Uterus (tissue), 4 donors: ENCODE data around the gene ROBO2. TPM values are rescaled to one million over a fixed set of nuclear protein-coding genes. Genes with fewer than 3 reads are reported as not detected.

Experiments
- DNase-seq, 2 donors: peaks; one replicate each; pipeline ENCODE4 v3.0.0-alpha.2; 2019 to 2020
- H3K27ac ChIP-seq, 2 donors: fragments of 200-600 bp; sonication (generic); 1 replicate in 1 of 2; 2 replicates in 1 of 2; pipeline ENCODE4 v1.5.1; 2016 to 2018
- H3K27me3 ChIP-seq, 2 donors: fragments of 200-600 bp; sonication (generic); one replicate each; pipeline ENCODE4 v1.5.1; 2018 to 2019; ENCODE audit warnings: control low read depth in 1 of 2
- H3K36me3 ChIP-seq, 2 donors: fragments of 200-600 bp; sonication (generic); one replicate each; pipeline ENCODE4 v1.5.1; 2019; ENCODE audit warnings: control low read depth in 1 of 2
- H3K4me1 ChIP-seq, 2 donors: fragments of 200-600 bp; sonication (generic); one replicate each; pipeline ENCODE4 v1.5.1; 2018 to 2019; ENCODE audit warnings: control low read depth in 1 of 2
- H3K4me3 ChIP-seq, 2 donors: fragments of 200-600 bp; sonication (generic); 1 replicate in 1 of 2; 2 replicates in 1 of 2; pipeline ENCODE4 v1.5.1; 2018 to 2019; ENCODE audit warnings: mild to moderate bottlenecking in 1 of 2
- H3K9me3 ChIP-seq, 2 donors: fragments of 200-600 bp; sonication (generic); one replicate each; pipeline ENCODE4 v1.5.1; 2019; ENCODE audit warnings: control low read depth in 1 of 2
- POLR2A ChIP-seq, 2 donors: fragments of 450-650 bp; IDR thresholded peaks; one replicate each; pipeline ENCODE4 v1.6.1; 2016; ENCODE audit warnings: antibody characterized with exemption in 2 of 2, mild to moderate bottlenecking in 1 of 2, moderate library complexity in 1 of 2
- intact Hi-C: fragments of 100-400 bp; cut with DNase I; formaldehyde crosslinking; loops from one replicate; pipeline ENCODE4 v1.15.1; 2023; ENCODE audit warnings: low total_unique reads
- total RNA-seq, 4 donors: library from RNA; depleted of rRNA in 3 of 4; stranded (reverse); fragments of >200 nt in 3 of 4; gene quantifications; one replicate each; pipeline versions ENCODE4 v1.1.0 to v1.2.4, GENCODE V29; 2014 to 2023
- TF ChIP-seq, protein P1 (sequence below), 4 experiments: fragments of 200-600 bp in 2 of 4; fragments of 450-650 bp in 2 of 4; sonication (generic) in 2 of 4; IDR thresholded peaks; one replicate each; pipeline ENCODE4 v1.5.1; 2016 to 2019; ENCODE audit warnings: antibody characterized with exemption in 4 of 4, mild to moderate bottlenecking in 2 of 4, moderate library complexity in 1 of 4
- donor health status: DM: yes; HTN: yes; CAD: no.

ROBO2 gene
- total RNA-seq, 4 donors from 2014 or later: 0.26 to 51.3 (median 0.49) TPM; not detected in 1

DNA sequence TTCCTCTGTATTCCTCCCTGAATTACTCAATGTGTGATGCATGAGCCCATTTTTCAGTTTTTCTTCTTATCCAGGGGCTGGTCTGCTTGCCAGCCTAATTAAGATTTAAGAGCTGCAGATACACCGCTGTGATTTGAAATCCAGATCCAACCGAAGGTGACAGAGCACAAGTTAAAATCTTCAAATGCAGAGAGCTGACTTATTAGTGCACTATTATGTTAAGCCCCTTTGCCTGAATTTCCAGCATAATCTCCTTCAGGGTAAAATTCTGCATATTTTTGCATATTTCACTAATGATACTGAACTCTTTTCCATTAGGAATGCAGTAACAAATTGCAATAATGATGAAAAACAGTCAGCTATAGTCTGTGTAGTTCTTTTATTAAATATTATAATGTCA, 583.6 kb downstream of the ROBO2 start:
- H3K9me3 ChIP-seq: no peaks in the 10 kb centered on the region
- TF ChIP-seq, protein P1, sequence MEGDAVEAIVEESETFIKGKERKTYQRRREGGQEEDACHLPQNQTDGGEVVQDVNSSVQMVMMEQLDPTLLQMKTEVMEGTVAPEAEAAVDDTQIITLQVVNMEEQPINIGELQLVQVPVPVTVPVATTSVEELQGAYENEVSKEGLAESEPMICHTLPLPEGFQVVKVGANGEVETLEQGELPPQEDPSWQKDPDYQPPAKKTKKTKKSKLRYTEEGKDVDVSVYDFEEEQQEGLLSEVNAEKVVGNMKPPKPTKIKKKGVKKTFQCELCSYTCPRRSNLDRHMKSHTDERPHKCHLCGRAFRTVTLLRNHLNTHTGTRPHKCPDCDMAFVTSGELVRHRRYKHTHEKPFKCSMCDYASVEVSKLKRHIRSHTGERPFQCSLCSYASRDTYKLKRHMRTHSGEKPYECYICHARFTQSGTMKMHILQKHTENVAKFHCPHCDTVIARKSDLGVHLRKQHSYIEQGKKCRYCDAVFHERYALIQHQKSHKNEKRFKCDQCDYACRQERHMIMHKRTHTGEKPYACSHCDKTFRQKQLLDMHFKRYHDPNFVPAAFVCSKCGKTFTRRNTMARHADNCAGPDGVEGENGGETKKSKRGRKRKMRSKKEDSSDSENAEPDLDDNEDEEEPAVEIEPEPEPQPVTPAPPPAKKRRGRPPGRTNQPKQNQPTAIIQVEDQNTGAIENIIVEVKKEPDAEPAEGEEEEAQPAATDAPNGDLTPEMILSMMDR (IDR thresholded peaks at IDR 0.05): no peak
- no peak for TF ChIP-seq POLR2A (IDR thresholded peaks at IDR 0.05)
- intact Hi-C loops: no loop called here
- no peaks in the 10 kb centered on the region for H3K4me1 ChIP-seq
- no peaks in the 10 kb centered on the region for H3K36me3 ChIP-seq
- H3K4me3 ChIP-seq: no peak overlapping the region
- no peaks in the 10 kb centered on the region for H3K27me3 ChIP-seq
- no peak overlapping the region for H3K27ac ChIP-seq
- no peak for DNase-seq

GRCh38 chr3:77626157-77626556, 586.3 kb downstream of the ROBO2 start:
- H3K4me1 ChIP-seq: no peaks in the 10 kb centered on the region
- no peaks in the 10 kb centered on the region for H3K9me3 ChIP-seq
- DNase-seq: no peak
- no peak overlapping the region for H3K4me3 ChIP-seq
- H3K27me3 ChIP-seq: no peaks in the 10 kb centered on the region
- TF ChIP-seq, protein P1 (IDR thresholded peaks at IDR 0.05): no peak
- no peaks in the 10 kb centered on the region for H3K36me3 ChIP-seq
- intact Hi-C loops: no loop called here
- H3K27ac ChIP-seq: no peak overlapping the region

DNA sequence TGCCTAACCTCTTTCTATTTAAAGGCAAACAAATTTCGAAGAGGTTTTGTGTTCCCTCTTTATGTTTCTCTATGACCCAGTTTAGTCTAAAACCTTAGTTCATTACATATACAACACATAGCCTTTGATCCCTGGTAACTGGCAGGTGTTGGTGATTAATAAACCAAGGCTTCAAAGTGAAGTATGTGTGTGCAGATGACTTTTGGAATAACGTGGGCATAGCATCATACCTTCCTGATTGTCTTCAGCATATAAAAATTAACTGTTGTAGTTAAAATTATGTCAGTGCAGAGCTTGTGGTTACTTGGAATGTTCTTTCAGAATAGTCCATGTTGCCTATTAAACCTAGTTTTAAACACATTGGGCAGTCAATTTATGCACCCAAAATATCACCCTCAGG, 608.3 kb downstream of the ROBO2 start:
- DNase-seq: no peak
- Histone ChIP-seq H3K4me3 (no peak overlapping the region), H3K4me1 (no peaks in the 10 kb centered on the region), H3K36me3 (no peaks in the 10 kb centered on the region), H3K9me3 (no peaks in the 10 kb centered on the region), H3K27ac (no peak overlapping the region), H3K27me3 (no peaks in the 10 kb centered on the region)
- TF ChIP-seq, protein P1 (IDR thresholded peaks at IDR 0.05): no peak
- TF ChIP-seq POLR2A (IDR thresholded peaks at IDR 0.05): no peak
- intact Hi-C loops: no loop called here

DNA sequence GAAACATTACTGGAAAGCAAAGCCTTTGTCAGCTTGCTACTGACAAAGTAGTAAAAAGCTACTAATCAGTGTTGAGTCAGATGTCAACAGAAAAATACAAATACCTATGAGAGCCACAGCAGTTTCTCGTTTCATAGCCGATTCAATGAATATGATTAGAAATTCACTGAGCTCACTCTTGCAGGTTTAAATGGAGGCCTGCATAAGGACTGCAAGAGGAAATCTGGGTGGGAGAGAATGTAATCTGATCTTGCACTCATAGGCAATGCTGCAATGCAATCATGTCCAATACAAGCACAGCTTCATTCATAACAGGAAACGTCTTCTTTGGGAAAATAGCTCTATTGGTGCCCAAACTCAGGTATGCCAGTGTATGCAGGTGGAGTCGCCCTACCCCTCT, 608.8 kb downstream of the ROBO2 start:
- H3K36me3 ChIP-seq: no peaks in the 10 kb centered on the region
- intact Hi-C loops: no loop called here
- H3K27ac ChIP-seq: no peak overlapping the region
- TF ChIP-seq, protein P1 (IDR thresholded peaks at IDR 0.05): no peak
- TF ChIP-seq POLR2A (IDR thresholded peaks at IDR 0.05): no peak
- H3K4me3 ChIP-seq: no peak overlapping the region
- H3K27me3 ChIP-seq: no peaks in the 10 kb centered on the region
- H3K4me1 ChIP-seq: no peaks in the 10 kb centered on the region
- H3K9me3 ChIP-seq: no peaks in the 10 kb centered on the region
- DNase-seq: no peak

DNA sequence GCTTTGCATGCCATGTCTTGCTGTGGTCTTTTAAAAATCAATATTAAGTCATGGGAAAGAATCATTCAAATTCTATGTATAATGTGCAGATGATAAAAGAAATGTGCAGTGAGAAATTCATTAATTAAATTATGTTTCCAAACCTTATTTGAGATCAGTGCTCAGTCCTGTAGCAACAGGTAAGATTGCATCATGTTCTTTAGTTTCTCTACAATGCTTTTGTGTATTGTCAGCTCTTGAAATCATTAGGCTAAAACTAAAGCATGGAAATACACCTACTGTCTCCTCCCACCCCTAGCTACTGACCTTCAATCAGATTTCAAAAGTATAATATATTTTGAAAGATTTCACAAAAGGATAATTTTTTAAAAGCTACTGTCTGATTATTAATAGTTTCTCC, 612.7 kb downstream of the ROBO2 start:
- H3K4me3 ChIP-seq: no peak overlapping the region
- no peaks in the 10 kb centered on the region for H3K4me1 ChIP-seq
- intact Hi-C loops: no loop called here
- H3K27me3 ChIP-seq: no peaks in the 10 kb centered on the region
- H3K36me3 ChIP-seq: no peaks in the 10 kb centered on the region
- no peak for DNase-seq
- TF ChIP-seq POLR2A (IDR thresholded peaks at IDR 0.05): no peak
- TF ChIP-seq, protein P1 (IDR thresholded peaks at IDR 0.05): no peak
- no peak overlapping the region for H3K27ac ChIP-seq
- no peaks in the 10 kb centered on the region for H3K9me3 ChIP-seq
